ENCODE measurements around the gene VSNL1. TPM values are rescaled to one million over a fixed set of nuclear protein-coding genes. Genes with fewer than 3 reads are reported as not detected.

VSNL1 gene
- polyA plus RNA-seq, 1 donor = 7.0 TPM

Other genes with a start within 250 kb of the VSNL1 start
- 0.25 TPM for gene RAD51AP2, start 22.3 kb upstream of the VSNL1 start, polyA plus RNA-seq (ENCODE audit: insufficient read length)
- gene SMC6, start 213.1 kb downstream of the VSNL1 start, polyA plus RNA-seq (ENCODE audit: insufficient read length) = 40.3 TPM
- 14.3 TPM for gene GEN1, start 213.4 kb downstream of the VSNL1 start, polyA plus RNA-seq (ENCODE audit: insufficient read length)

All from hindlimb muscle (tissue), 1 donor.